Measurements from ENCODE around the gene IL1RAPL2. TPM values are rescaled to one million over a fixed set of nuclear protein-coding genes. Genes with fewer than 3 reads are reported as not detected.

The IL1RAPL2 gene
- total and polyA plus RNA-seq, 2 of the 8 experiments (the other 6 are each of a cell fraction or from before 2014, with no cell fraction given) = 0.20 to 1.3 TPM

DNA sequence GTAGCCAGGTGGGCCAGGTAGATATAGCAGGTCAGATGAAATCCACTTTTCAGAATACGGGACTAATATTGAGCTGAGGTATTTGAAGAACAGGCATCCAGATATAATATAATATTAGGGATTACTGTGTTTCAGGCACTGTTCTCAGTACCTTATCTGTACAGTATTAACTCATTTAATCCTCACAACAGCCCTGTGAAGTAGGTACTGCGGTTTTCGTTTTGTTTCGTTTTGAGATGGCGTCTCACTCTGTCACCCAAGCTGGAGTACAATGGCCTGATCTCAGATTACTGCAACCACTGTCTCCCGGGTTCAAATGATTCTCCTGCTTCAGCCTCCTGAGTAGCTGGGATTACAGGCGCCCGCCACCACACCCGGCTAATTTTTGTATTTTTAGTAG lies 129.6 kb downstream of the IL1RAPL2 start (continued):
- no peak for TF ChIP-seq HDAC2 (IDR thresholded peaks at IDR 0.05; ENCODE audit: borderline replicate concordance in 1 of 2, low read depth in 2 of 2, low read length in 2 of 2)
- no peak for TF ChIP-seq CBX8 (IDR thresholded peaks at IDR 0.05; ENCODE audit: borderline replicate concordance, low read depth, low read length)

Measured in H1 (cell line).